Astrocyte (in vitro differentiated cells and primary cell): Measurements from ENCODE around the gene TOR1AIP2.

Experiments
- EZH2 ChIP-seq: IDR thresholded peaks from 2 replicates; pipeline ENCODE4 v1.6.1; 2012; ENCODE audit warnings: mild to moderate bottlenecking, low read length, inconsistent platforms; ENCODE audit not compliant: insufficient read depth
- TF ChIP-seq, protein P1 (sequence below): IDR thresholded peaks from 2 replicates; pipeline ENCODE4 v1.5.1; 2011; ENCODE audit warnings: low read depth, mild to moderate bottlenecking, inconsistent platforms, low read length, moderate library complexity; ENCODE audit not compliant: insufficient read depth

DNA sequence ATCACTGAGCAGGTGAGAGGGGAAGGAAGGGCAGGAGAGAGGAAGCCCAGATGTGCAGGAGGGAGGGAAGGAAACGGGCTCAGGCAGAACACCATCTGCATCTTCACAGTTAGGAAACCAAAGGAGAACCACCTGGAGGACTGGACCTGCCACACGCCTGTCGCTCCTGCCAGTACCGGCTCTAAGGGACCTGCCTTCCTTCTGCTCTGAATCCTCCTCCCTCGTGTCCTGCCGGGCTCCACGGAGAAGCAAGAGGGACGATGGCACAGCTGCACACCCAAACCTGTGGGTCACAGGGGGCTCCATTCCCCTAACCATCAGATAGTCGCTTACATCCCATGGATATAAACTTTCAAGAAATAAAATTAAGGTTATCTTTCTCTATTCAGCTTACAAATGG lies 56.1 kb downstream of the TOR1AIP2 start:
- TF ChIP-seq, protein P1, sequence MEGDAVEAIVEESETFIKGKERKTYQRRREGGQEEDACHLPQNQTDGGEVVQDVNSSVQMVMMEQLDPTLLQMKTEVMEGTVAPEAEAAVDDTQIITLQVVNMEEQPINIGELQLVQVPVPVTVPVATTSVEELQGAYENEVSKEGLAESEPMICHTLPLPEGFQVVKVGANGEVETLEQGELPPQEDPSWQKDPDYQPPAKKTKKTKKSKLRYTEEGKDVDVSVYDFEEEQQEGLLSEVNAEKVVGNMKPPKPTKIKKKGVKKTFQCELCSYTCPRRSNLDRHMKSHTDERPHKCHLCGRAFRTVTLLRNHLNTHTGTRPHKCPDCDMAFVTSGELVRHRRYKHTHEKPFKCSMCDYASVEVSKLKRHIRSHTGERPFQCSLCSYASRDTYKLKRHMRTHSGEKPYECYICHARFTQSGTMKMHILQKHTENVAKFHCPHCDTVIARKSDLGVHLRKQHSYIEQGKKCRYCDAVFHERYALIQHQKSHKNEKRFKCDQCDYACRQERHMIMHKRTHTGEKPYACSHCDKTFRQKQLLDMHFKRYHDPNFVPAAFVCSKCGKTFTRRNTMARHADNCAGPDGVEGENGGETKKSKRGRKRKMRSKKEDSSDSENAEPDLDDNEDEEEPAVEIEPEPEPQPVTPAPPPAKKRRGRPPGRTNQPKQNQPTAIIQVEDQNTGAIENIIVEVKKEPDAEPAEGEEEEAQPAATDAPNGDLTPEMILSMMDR, result no peak
- TF ChIP-seq EZH2, result no peak
